ENCODE results near the gene INF2.

INF2 gene

DNA sequence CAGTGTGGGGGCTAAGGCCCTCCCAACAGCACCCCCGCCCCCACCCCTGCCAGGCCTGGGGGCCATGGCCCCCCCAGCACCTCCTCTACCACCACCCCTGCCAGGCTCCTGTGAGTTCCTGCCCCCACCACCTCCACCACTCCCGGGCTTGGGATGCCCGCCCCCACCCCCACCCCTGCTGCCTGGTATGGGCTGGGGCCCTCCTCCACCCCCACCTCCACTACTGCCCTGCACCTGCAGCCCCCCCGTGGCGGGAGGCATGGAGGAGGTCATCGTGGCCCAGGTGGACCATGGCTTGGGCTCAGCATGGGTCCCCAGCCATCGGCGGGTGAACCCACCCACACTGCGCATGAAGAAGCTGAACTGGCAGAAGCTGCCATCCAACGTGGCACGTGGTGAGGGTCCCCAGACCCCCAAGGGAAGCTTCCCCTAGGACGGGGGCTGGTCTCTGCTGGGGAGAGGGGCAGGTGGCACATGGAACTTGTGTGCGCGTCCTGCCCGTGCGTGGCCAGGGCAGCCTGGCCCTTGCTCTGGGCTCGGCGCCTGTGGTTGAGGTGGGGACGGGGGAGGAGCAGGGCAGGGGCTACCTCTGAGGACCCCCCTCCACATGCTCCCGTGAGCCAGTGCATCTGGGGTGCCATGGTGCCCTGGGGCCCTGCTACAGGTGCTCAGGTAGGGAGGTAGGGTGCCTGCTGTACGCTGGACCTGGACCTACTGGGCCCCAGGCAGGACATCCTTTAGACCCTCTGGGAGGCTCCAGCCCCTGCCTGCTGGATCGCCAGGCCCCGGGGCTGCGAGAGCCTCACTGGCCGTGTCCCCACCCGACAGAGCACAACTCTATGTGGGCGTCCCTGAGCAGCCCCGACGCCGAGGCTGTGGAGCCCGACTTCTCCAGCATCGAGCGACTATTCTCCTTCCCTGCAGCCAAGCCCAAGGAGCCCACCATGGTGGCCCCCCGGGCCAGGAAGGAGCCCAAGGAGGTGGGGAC is 18.5 kb downstream of the INF2 start:
- TF ChIP-seq PAX5 (IDR thresholded peaks at IDR 0.05; ENCODE audit: insufficient read depth, low read length, severe bottlenecking) (no peak), POU2F2 (IDR thresholded peaks at IDR 0.05; ENCODE audit: low read depth, low read length) (no peak), TAF1 (IDR thresholded peaks at IDR 0.05; ENCODE audit: low read depth, low read length) (no peak), POLR2A (IDR thresholded peaks at IDR 0.05; ENCODE audit: low read depth, low read length) (no peak), POLR2AphosphoS5 (IDR thresholded peaks at IDR 0.05; ENCODE audit: low read depth, low read length) (no peak), SPI1 (IDR thresholded peaks at IDR 0.05; ENCODE audit: low read depth, low read length) (no peak)
- FAIRE-seq (no peak), DNase-seq (ENCODE audit: insufficient read length, low spot score) (no peak)

DNA sequence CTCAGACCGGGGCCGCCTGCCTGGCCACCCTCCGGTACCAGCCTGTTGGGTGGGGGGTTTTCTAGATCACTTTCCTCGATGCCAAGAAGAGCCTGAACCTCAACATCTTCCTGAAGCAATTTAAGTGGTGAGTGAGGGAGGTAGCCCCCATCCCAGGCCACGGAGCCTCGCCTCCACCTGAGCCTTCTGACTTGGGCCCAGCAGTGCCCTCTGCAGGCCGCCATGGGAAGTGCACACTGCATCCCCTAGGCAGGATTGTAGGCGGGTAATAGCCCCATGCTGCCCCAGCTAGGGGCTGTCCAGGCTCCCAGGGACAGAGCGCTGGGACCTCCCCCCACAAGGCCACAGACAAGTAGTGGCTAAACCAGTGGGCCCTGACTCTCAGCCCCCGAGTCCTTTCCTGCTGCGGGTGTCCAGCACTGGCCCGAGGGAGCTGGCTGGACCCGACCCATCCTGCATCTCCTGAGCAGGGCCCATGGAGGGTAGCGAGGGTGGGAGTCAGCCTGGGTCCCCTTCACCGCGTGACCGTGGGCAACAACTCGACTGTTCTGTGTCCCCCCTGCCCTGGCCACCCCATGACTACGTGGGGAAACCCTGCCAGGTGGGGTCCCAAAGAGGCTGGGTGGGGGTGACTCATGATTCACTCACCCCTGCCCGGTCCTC is 19.3 kb downstream of the INF2 start:
- peak; percentile 84 for FAIRE-seq
- peak; percentile 99 for DNase-seq (ENCODE audit: insufficient read length, low spot score)

DNA sequence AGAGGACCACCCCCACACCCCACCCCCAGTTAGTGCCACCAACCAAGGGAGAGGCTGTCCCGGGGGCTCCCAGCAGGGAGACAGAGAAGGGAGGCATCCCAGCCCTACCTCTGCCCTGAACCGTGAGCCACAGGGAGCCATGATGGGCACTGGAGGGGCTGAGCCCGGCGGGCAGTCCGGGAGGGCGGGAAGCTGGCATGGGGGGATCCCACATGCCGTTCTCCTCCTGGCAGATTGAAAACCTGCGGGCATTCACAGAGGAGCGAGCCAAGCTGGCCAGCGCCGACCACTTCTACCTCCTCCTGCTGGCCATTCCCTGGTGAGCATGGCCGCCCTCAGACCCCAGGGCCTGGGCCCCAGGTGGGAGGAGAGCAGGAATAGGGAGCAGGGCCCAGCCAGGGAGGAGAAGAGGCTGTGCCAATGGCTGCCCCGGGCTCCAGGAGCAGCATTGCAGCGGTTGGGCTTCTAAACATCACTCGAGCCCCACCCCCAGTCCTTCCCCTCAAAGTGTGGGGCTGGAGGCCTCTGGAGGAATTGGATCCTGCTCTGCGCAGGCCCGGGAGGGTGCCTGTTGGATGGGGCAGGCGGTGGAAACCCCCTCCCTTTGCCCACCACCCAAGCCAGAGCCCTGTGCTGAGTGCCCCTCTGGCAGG is 20.1 kb downstream of the INF2 start:
- DNase-seq (ENCODE audit: insufficient read length, low spot score) = no peak
- no peak for FAIRE-seq

More for the DNA sequence above, 19.3 kb downstream of the INF2 start:
- TF ChIP-seq POLR2A (IDR thresholded peaks at IDR 0.05; ENCODE audit: low read depth, low read length) (no peak), TAF1 (IDR thresholded peaks at IDR 0.05; ENCODE audit: low read depth, low read length) (no peak), POU2F2 (IDR thresholded peaks at IDR 0.05; ENCODE audit: low read depth, low read length) (no peak), SPI1 (IDR thresholded peaks at IDR 0.05; ENCODE audit: low read depth, low read length) (no peak), POLR2AphosphoS5 (IDR thresholded peaks at IDR 0.05; ENCODE audit: low read depth, low read length) (no peak), PAX5 (IDR thresholded peaks at IDR 0.05; ENCODE audit: insufficient read depth, low read length, severe bottlenecking) (no peak)

DNA sequence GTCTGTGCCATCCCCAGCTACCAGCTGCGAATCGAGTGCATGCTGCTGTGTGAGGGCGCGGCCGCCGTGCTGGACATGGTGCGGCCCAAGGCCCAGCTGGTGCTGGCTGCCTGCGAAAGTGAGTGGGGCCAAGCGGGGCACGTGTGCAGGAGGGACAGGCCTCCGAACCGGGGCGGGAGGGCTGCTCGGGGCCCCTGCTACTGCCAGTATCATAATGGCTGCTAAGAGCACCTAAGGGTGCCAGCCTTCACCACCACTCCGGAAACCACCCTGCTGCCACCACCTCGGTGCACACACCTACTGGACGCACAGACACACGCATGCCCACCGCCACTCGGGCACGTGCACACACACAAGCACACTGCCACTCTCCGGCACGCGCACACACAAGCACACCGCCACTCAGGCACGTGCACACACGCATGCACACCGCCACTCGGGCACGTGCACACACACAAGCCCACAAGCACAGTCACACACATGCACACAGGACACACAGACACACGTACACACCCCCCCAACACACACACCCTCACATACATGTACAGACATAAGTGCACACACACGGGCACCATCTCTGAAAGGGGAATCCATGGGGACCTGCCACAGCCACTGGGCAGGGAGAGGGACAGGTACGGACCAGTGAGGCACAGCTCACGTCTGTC is 20.8 kb downstream of the INF2 start:
- TF ChIP-seq SPI1 (IDR thresholded peaks at IDR 0.05; ENCODE audit: low read depth, low read length) (no peak), POLR2AphosphoS5 (IDR thresholded peaks at IDR 0.05; ENCODE audit: low read depth, low read length) (no peak), PAX5 (IDR thresholded peaks at IDR 0.05; ENCODE audit: insufficient read depth, low read length, severe bottlenecking) (no peak), POU2F2 (IDR thresholded peaks at IDR 0.05; ENCODE audit: low read depth, low read length) (no peak), POLR2A (IDR thresholded peaks at IDR 0.05; ENCODE audit: low read depth, low read length) (no peak), TAF1 (IDR thresholded peaks at IDR 0.05; ENCODE audit: low read depth, low read length) (no peak)
- DNase-seq (ENCODE audit: insufficient read length, low spot score) (no peak), FAIRE-seq (no peak)

More for the DNA sequence above, 20.1 kb downstream of the INF2 start:
- TF ChIP-seq PAX5 (IDR thresholded peaks at IDR 0.05; ENCODE audit: insufficient read depth, low read length, severe bottlenecking) = no peak
- no peak for TF ChIP-seq TAF1 (IDR thresholded peaks at IDR 0.05; ENCODE audit: low read depth, low read length)
- TF ChIP-seq POLR2AphosphoS5 (IDR thresholded peaks at IDR 0.05; ENCODE audit: low read depth, low read length) = no peak
- TF ChIP-seq POLR2A (IDR thresholded peaks at IDR 0.05; ENCODE audit: low read depth, low read length) = no peak
- TF ChIP-seq SPI1 (IDR thresholded peaks at IDR 0.05; ENCODE audit: low read depth, low read length) = no peak
- no peak for TF ChIP-seq POU2F2 (IDR thresholded peaks at IDR 0.05; ENCODE audit: low read depth, low read length)

DNA sequence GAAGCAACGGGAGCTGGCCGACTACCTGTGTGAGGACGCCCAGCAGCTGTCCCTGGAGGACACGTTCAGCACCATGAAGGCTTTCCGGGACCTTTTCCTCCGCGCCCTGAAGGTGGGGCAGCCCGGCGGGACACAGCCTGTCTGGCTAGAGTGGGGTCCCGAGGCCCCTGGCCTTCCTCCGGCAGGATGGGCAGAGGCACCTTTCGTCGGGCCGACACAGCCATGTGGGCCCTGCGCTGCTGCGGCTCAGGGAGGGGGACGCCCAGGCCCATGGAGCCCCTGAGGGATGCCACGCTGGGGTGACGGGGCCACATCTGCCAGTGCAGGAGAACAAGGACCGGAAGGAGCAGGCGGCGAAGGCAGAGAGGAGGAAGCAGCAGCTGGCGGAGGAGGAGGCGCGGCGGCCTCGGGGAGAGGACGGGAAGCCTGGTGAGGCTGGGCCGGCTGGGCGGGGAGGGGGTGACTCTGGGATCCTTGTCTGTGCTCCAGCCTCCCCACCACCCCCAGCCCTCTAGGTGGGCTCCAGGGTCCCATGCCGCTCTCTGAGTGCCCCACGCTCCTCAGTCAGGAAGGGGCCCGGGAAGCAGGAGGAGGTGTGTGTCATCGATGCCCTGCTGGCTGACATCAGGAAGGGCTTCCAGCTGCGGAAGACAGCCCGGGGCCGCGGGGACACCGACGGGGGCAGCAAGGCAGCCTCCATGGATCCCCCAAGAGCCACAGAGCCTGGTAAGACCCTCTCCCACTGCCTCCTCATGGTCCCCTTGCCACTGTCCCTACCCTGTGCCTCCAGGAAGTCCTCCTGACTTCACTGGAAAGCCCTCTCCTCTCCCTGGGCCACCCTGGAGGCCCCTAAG is 23.7 kb downstream of the INF2 start:
- FAIRE-seq (no peak), DNase-seq (ENCODE audit: insufficient read length, low spot score) (no peak)
- no peak for TF ChIP-seq POU2F2 (IDR thresholded peaks at IDR 0.05; ENCODE audit: low read depth, low read length)
- no peak for TF ChIP-seq PAX5 (IDR thresholded peaks at IDR 0.05; ENCODE audit: insufficient read depth, low read length, severe bottlenecking)
- no peak for TF ChIP-seq TAF1 (IDR thresholded peaks at IDR 0.05; ENCODE audit: low read depth, low read length)

DNA sequence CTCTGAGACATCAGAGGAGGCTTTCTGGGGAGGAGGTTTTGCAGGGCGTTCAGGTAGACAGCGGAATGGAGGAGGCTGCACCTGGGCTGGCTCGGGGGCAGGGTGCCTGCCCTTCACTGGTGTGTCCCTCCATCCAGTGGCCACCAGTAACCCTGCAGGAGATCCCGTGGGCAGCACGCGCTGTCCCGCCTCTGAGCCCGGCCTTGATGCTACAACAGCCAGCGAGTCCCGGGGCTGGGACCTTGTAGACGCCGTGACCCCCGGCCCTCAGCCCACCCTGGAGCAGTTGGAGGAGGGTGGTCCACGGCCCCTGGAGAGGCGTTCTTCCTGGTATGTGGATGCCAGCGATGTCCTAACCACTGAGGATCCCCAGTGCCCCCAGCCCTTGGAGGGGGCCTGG is 24.6 kb downstream of the INF2 start:
- no peak for FAIRE-seq
- no peak for DNase-seq (ENCODE audit: insufficient read length, low spot score)
- no peak for TF ChIP-seq SPI1 (IDR thresholded peaks at IDR 0.05; ENCODE audit: low read depth, low read length)
- no peak for TF ChIP-seq TAF1 (IDR thresholded peaks at IDR 0.05; ENCODE audit: low read depth, low read length)
- TF ChIP-seq POU2F2 (IDR thresholded peaks at IDR 0.05; ENCODE audit: low read depth, low read length) = no peak
- TF ChIP-seq POLR2A (IDR thresholded peaks at IDR 0.05; ENCODE audit: low read depth, low read length) = no peak
- no peak for TF ChIP-seq PAX5 (IDR thresholded peaks at IDR 0.05; ENCODE audit: insufficient read depth, low read length, severe bottlenecking)
- no peak for TF ChIP-seq POLR2AphosphoS5 (IDR thresholded peaks at IDR 0.05; ENCODE audit: low read depth, low read length)

DNA sequence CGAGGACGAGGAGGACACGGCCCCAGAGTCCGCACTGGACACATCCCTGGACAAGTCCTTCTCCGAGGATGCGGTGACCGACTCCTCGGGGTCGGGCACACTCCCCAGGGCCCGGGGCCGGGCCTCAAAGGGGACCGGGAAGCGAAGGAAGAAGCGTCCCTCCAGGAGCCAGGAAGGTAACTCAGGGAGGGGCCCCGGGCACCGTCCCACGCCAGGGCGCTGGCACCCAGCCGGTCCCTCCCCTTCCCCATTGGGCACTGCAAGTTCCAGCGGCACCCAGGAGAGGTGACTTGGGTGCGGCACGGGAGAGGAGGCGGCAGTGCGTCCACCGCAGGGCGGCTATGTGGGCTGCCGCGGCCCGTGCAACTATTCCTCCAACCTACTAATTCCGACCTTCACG is 25.3 kb downstream of the INF2 start:
- no peak for FAIRE-seq
- TF ChIP-seq TAF1 (IDR thresholded peaks at IDR 0.05; ENCODE audit: low read depth, low read length) (no peak), SPI1 (IDR thresholded peaks at IDR 0.05; ENCODE audit: low read depth, low read length) (no peak), PAX5 (IDR thresholded peaks at IDR 0.05; ENCODE audit: insufficient read depth, low read length, severe bottlenecking) (no peak), POLR2AphosphoS5 (IDR thresholded peaks at IDR 0.05; ENCODE audit: low read depth, low read length) (no peak), POU2F2 (IDR thresholded peaks at IDR 0.05; ENCODE audit: low read depth, low read length) (no peak), POLR2A (IDR thresholded peaks at IDR 0.05; ENCODE audit: low read depth, low read length) (no peak)
- DNase-seq (ENCODE audit: insufficient read length, low spot score) = no peak

DNA sequence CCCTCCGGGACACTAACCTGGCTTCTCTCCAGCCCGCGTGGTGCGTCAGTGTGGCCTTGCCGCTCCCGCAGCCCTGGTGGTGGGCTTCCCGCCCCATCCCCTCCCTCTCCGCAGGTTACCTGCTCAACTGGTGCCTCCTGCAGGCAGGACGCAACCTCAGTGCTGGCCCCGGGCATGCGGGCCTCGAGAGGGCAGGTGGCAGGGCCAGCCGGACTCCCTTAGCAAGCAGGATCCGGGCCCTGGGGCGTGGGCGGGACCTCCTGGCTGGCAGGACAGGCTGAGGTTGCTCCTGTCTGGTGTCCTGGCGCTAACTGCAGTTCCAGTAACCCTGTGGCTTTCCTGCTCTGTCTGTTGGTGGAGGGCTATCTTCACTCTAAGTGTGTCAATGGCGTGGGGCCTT is 26.0 kb downstream of the INF2 start:
- DNase-seq (ENCODE audit: insufficient read length, low spot score) = no peak
- no peak for FAIRE-seq
- TF ChIP-seq SPI1 (IDR thresholded peaks at IDR 0.05; ENCODE audit: low read depth, low read length) (no peak), PAX5 (IDR thresholded peaks at IDR 0.05; ENCODE audit: insufficient read depth, low read length, severe bottlenecking) (no peak), TAF1 (IDR thresholded peaks at IDR 0.05; ENCODE audit: low read depth, low read length) (no peak), POLR2AphosphoS5 (IDR thresholded peaks at IDR 0.05; ENCODE audit: low read depth, low read length) (no peak), POLR2A (IDR thresholded peaks at IDR 0.05; ENCODE audit: low read depth, low read length) (no peak), POU2F2 (IDR thresholded peaks at IDR 0.05; ENCODE audit: low read depth, low read length) (no peak)
